Natural killer cell (primary cell): ENCODE data around the gene GNPDA1. TPM values are rescaled to one million over a fixed set of nuclear protein-coding genes. Genes with fewer than 3 reads are reported as not detected.

ENCODE experiments used
- ATAC-seq, 3 donors: fragments of 150-1000 bp in 2 of 3; fragments of 200-7000 bp in 1 of 3; cut with Tn5 transposase; 1 replicate in 1 of 3; 2 replicates in 2 of 3; pipeline ENCODE4 v1.10.0; 2021; ENCODE audit warnings: mild to moderate bottlenecking in 2 of 3, moderate library complexity in 2 of 3
- DNase-seq, 2 donors: peaks; one replicate each; pipeline versions ENCODE4 v3.0.0 to v3.0.0-alpha.2; 2013 to 2021; ENCODE audit warnings: mixed read lengths in 1 of 2
- H3K27ac ChIP-seq: one replicate; pipeline ENCODE4 v1.5.1; 2013; ENCODE audit warnings: mild to moderate bottlenecking, low read length
- H3K27me3 ChIP-seq: one replicate; pipeline ENCODE4 v1.6.1; 2013; ENCODE audit warnings: low read length; ENCODE audit not compliant: control insufficient read depth, insufficient read depth
- H3K36me3 ChIP-seq: one replicate; pipeline ENCODE4 v1.6.1; 2013; ENCODE audit warnings: low read length; ENCODE audit not compliant: control insufficient read depth, insufficient read depth
- H3K4me1 ChIP-seq: one replicate; pipeline ENCODE4 v1.6.1; 2013; ENCODE audit warnings: low read length; ENCODE audit not compliant: control insufficient read depth, insufficient read depth
- H3K4me3 ChIP-seq: one replicate; pipeline ENCODE4 v1.5.1; 2013; ENCODE audit warnings: low read length
- H3K9me3 ChIP-seq: one replicate; pipeline ENCODE4 v1.6.1; 2013; ENCODE audit warnings: low read length; ENCODE audit not compliant: control insufficient read depth, insufficient read depth
- H3K27ac Mint-ChIP-seq, 2 donors: one replicate each; pipeline ENCODE4 v1.8.0; 2022; ENCODE audit warnings: mild to moderate bottlenecking in 2 of 2, mixed read lengths in 2 of 2, moderate library complexity in 1 of 2
- H3K27me3 Mint-ChIP-seq, 2 donors: one replicate each; pipeline ENCODE4 v1.8.0; 2022; ENCODE audit warnings: low read depth in 2 of 2, mixed read lengths in 2 of 2
- H3K36me3 Mint-ChIP-seq: one replicate; pipeline ENCODE4 v1.8.0; 2022; ENCODE audit warnings: mixed read lengths
- H3K4me1 Mint-ChIP-seq, 2 donors: one replicate each; pipeline ENCODE4 v1.8.0; 2022; ENCODE audit warnings: mixed read lengths in 2 of 2
- H3K4me3 Mint-ChIP-seq: one replicate; pipeline ENCODE4 v1.8.0; 2022; ENCODE audit warnings: mild to moderate bottlenecking, moderate library complexity, mixed read lengths
- H3K9me3 Mint-ChIP-seq, 2 donors: one replicate each; pipeline ENCODE4 v1.8.0; 2022; ENCODE audit warnings: mixed read lengths in 2 of 2
- CTCF ChIP-seq: fragments of 200-600 bp; IDR thresholded peaks from one replicate; pipeline ENCODE4 v1.8.0; 2022; ENCODE audit warnings: antibody characterized with exemption
- WGBS: methylation state at CpG from one replicate; pipeline ENCODE4 v1.1.7; 2013; ENCODE audit warnings: missing lambda C conversion rate; ENCODE audit not compliant: insufficient coverage; 5-methylcytosine and 5-hydroxymethylcytosine counted together
- intact Hi-C: fragments of 100-400 bp; cut with micrococcal nuclease; formaldehyde crosslinking; loops from one replicate; pipeline ENCODE4 v1.14.2; 2022
- total RNA-seq, 4 donors: library from RNA; stranded (reverse); fragments of 120-200 nt in 1 of 4; gene quantifications; one replicate each; pipeline versions ENCODE4 v1.2.3 to v1.2.4, GENCODE V29; 2013 to 2022

Gene GNPDA1
- total RNA-seq, 3 donors from 2014 or later (not counting 1 experiment from before 2014, with no cell fraction given) = 10.7 to 12.0 (median 11.2) TPM

DNA sequence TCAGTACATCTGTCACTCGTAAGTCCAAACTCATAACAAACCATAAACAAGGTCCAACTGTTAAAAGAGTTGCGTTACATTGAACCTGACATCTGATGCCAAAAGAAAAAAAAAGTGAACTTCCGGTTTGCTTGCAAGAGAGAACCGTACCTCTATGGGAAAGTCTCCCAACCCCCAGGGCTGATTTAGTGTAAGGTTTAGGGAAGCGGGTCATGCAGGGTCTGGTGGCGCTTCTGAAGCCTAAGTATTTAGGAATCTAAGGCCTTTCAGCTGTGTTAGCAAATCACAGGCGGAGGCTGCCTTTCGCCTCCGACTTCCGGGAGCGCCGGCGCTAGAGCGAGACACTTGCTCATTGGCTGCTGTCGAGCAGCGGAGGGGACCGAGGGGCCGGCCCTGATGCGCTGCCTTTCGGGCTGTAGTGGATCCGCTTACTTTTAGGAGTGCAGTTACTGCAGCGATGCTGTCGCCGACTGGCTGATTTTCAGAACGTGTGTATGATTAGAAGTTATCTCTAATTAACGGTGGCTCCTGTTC lies 12.0 kb upstream of the GNPDA1 start:
- Mint-ChIP-seq H3K9me3 (peaks cover 0 to 2% of the 10 kb centered on the region in 2 donors), H3K4me3 (peak overlapping the region; percentile 91), H3K4me1 (peaks cover 14 to 15% of the 10 kb centered on the region in 2 donors), H3K27me3 (peaks cover 0 to 2% of the 10 kb centered on the region in 2 donors), H3K27ac (peak overlapping the region; percentile 93 to 94), H3K36me3 (no peaks in the 10 kb centered on the region)
- Histone ChIP-seq H3K27me3 (peaks cover 5% of the 10 kb centered on the region), H3K4me1 (no peaks in the 10 kb centered on the region), H3K9me3 (peaks cover 2% of the 10 kb centered on the region), H3K36me3 (no peaks in the 10 kb centered on the region), H3K27ac (peak overlapping the region; percentile 93), H3K4me3 (peak overlapping the region; percentile 46)
- intact Hi-C loops = loop anchor here (1.0 kb wide), 1 partner anchor 10 kb away; no protein-coding TSS in a partner anchor
- DNase-seq = peak; percentile 70 to 90
- WGBS = under 1% methylated on average over 25 of the region's 26 CpGs
- TF ChIP-seq CTCF = no peak
- peak; percentile 99 to 100 (median 100) for ATAC-seq

GRCh38 chr5:142023836-142024235 lies 11.0 kb upstream of the GNPDA1 start:
- ATAC-seq = no peak
- H3K36me3 ChIP-seq = no peaks in the 10 kb centered on the region
- H3K27me3 Mint-ChIP-seq = peaks cover 0 to 2% of the 10 kb centered on the region in 2 donors
- peaks cover 6% of the 10 kb centered on the region for H3K4me1 ChIP-seq
- H3K27ac ChIP-seq = no peak overlapping the region
- H3K4me1 Mint-ChIP-seq = peaks cover 20 to 21% of the 10 kb centered on the region in 2 donors
- WGBS = 87% methylated on average over 6 of the region's 6 CpGs
- no peak overlapping the region for H3K4me3 ChIP-seq
- peaks cover 0 to 2% of the 10 kb centered on the region in 2 donors for H3K9me3 Mint-ChIP-seq
- no peak overlapping the region for H3K4me3 Mint-ChIP-seq
- DNase-seq = no peak
- TF ChIP-seq CTCF = no peak
- peaks cover 2% of the 10 kb centered on the region for H3K9me3 ChIP-seq
- H3K36me3 Mint-ChIP-seq = no peaks in the 10 kb centered on the region
- no peak overlapping the region for H3K27ac Mint-ChIP-seq
- peaks cover 5% of the 10 kb centered on the region for H3K27me3 ChIP-seq
- intact Hi-C loops = no loop called here

DNA sequence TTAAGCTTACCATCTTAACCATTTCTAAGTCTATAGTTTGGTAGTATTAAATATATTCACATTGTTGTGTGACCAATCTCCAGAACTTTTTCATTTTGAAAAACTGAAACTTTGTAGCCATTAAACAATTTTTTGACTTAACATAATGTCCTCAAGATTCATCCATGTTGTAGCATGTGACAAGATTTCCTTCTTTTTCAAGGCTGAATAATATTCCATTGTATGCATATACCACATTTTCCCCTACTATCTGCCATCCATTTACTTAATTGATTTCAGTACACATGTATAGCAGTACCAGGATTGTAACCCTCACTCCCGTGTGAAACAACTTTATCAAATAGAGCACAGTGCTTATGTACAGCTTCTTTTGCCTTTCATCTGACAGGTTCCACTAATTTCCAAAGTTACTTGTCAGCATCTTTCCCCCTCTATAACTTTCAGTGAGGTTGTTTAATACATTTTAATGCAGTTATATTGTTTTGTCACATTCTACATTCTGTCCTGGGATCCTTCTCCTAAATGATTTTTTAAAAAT lies 7.4 kb upstream of the GNPDA1 start:
- Histone ChIP-seq H3K36me3 (no peaks in the 10 kb centered on the region), H3K4me1 (peaks cover 37% of the 10 kb centered on the region), H3K27ac (no peak overlapping the region), H3K4me3 (no peak overlapping the region), H3K9me3 (peaks cover 2% of the 10 kb centered on the region), H3K27me3 (peaks cover 5% of the 10 kb centered on the region)
- ATAC-seq (no peak), DNase-seq (no peak)
- Mint-ChIP-seq H3K27me3 (peaks cover 0 to 2% of the 10 kb centered on the region in 2 donors), H3K4me3 (no peak overlapping the region), H3K36me3 (no peaks in the 10 kb centered on the region), H3K27ac (no peak overlapping the region), H3K4me1 (peaks cover 44 to 48% of the 10 kb centered on the region in 2 donors), H3K9me3 (peaks cover 0 to 2% of the 10 kb centered on the region in 2 donors)
- intact Hi-C loops = no loop called here
- WGBS = 94% methylated on average over 1 of the region's 1 CpG
- no peak for TF ChIP-seq CTCF
